Mesenchymal stem cell (in vitro differentiated cells and primary cell): ENCODE data around the gene KCTD12.

ENCODE experiments used
- DNase-seq: peaks from one replicate; pipeline ENCODE4 v3.0.0-alpha.2; 2013
- H2AFZ ChIP-seq: one replicate; pipeline ENCODE4 v1.6.1; 2013; ENCODE audit warnings: low read depth, mild to moderate bottlenecking, control low read depth, inconsistent platforms, low read length, moderate library complexity
- H2AK5ac ChIP-seq: 2 replicates; pipeline ENCODE4 v1.6.1; 2013; ENCODE audit warnings: low read length, moderate library complexity, mild to moderate bottlenecking, inconsistent platforms; ENCODE audit not compliant: severe bottlenecking
- H2BK120ac ChIP-seq: one replicate; pipeline ENCODE4 v1.6.1; 2013; ENCODE audit warnings: low read depth, mild to moderate bottlenecking, inconsistent platforms, low read length, moderate library complexity
- H2BK12ac ChIP-seq, 2 experiments: one replicate each; pipeline ENCODE4 v1.6.1; 2013; ENCODE audit warnings: inconsistent platforms in 2 of 2, low read length in 2 of 2, mild to moderate bottlenecking in 2 of 2, moderate library complexity in 2 of 2, control low read depth in 1 of 2
- H2BK15ac ChIP-seq: one replicate; pipeline ENCODE4 v1.6.1; 2013; ENCODE audit warnings: mild to moderate bottlenecking, low read depth, inconsistent platforms; ENCODE audit not compliant: poor library complexity, severe bottlenecking
- H2BK5ac ChIP-seq: 2 replicates; pipeline ENCODE4 v1.6.1; 2013; ENCODE audit warnings: low read depth, mild to moderate bottlenecking, low read length, control low read depth, inconsistent platforms; ENCODE audit not compliant: poor library complexity, severe bottlenecking
- H3K14ac ChIP-seq, 2 experiments: one replicate each; pipeline ENCODE4 v1.6.1; 2013; ENCODE audit warnings: inconsistent platforms in 2 of 2, low read length in 2 of 2, control low read depth in 1 of 2, mild to moderate bottlenecking in 1 of 2, moderate library complexity in 1 of 2
- H3K18ac ChIP-seq, 2 experiments: one replicate each; pipeline ENCODE4 v1.6.1; 2013; ENCODE audit warnings: inconsistent platforms in 2 of 2, low read length in 2 of 2, control low read depth in 1 of 2, low read depth in 1 of 2, mild to moderate bottlenecking in 1 of 2
- H3K23ac ChIP-seq, 2 experiments: one replicate each; pipeline ENCODE4 v1.6.1; 2013; ENCODE audit warnings: inconsistent platforms in 2 of 2, low read length in 2 of 2, mild to moderate bottlenecking in 2 of 2, moderate library complexity in 2 of 2, control low read depth in 1 of 2
- H3K27ac ChIP-seq: 2 replicates; pipeline ENCODE4 v1.5.1; 2013; ENCODE audit warnings: mild to moderate bottlenecking, moderate library complexity, low read length, control low read depth, inconsistent platforms; ENCODE audit not compliant: poor library complexity, severe bottlenecking
- H3K27me3 ChIP-seq, 2 experiments: 2 replicates each; pipeline versions ENCODE4 v1.6.1 to v1.7.0; 2013; ENCODE audit warnings: low read length in 2 of 2, mild to moderate bottlenecking in 2 of 2, moderate library complexity in 2 of 2, control low read depth in 1 of 2, inconsistent platforms in 1 of 2; ENCODE audit not compliant: control insufficient read depth in 1 of 2, insufficient read depth in 1 of 2
- H3K36me3 ChIP-seq, 2 experiments: 2 replicates each; pipeline versions ENCODE4 v1.6.1 to v1.7.0; 2013; ENCODE audit warnings: low read length in 2 of 2, control low read depth in 1 of 2, inconsistent platforms in 1 of 2, low read depth in 1 of 2, mild to moderate bottlenecking in 1 of 2; ENCODE audit not compliant: insufficient read depth in 2 of 2, control insufficient read depth in 1 of 2
- H3K4ac ChIP-seq, 2 experiments: one replicate each; pipeline ENCODE4 v1.6.1; 2013; ENCODE audit warnings: inconsistent platforms in 2 of 2, low read length in 2 of 2, mild to moderate bottlenecking in 2 of 2, moderate library complexity in 2 of 2, control low read depth in 1 of 2, low read depth in 1 of 2
- H3K4me1 ChIP-seq: 2 replicates; pipeline ENCODE4 v1.6.1; 2013; ENCODE audit warnings: low read depth, low read length, control low read depth; ENCODE audit not compliant: control insufficient read depth, insufficient read depth
- H3K4me2 ChIP-seq: 2 replicates; pipeline ENCODE4 v1.6.1; 2013; ENCODE audit warnings: low read length, mild to moderate bottlenecking, inconsistent platforms; ENCODE audit not compliant: poor library complexity, severe bottlenecking
- H3K4me3 ChIP-seq, 2 experiments: 2 replicates each; pipeline versions ENCODE4 v1.5.1 to v1.7.0; 2013; ENCODE audit warnings: low read length in 2 of 2, mild to moderate bottlenecking in 2 of 2, control low read depth in 1 of 2, low read depth in 1 of 2; ENCODE audit not compliant: insufficient read depth in 1 of 2
- H3K79me1 ChIP-seq: replicated peaks from 2 replicates; pipeline ENCODE4 v1.6.1; 2013; ENCODE audit warnings: mild to moderate bottlenecking, control low read depth, low read length, inconsistent platforms; ENCODE audit not compliant: poor library complexity, severe bottlenecking
- H3K9ac ChIP-seq: 2 replicates; pipeline ENCODE4 v1.7.0; 2013; ENCODE audit warnings: mild to moderate bottlenecking, low read length, moderate library complexity
- H3K9me3 ChIP-seq: 2 replicates; pipeline ENCODE4 v1.7.0; 2013; ENCODE audit warnings: mild to moderate bottlenecking, low read length; ENCODE audit not compliant: control insufficient read depth
- H4K8ac ChIP-seq: one replicate; pipeline ENCODE4 v1.6.1; 2013; ENCODE audit warnings: inconsistent platforms, mild to moderate bottlenecking, low read length, moderate library complexity
- H4K91ac ChIP-seq: one replicate; pipeline ENCODE4 v1.6.1; 2013; ENCODE audit warnings: mild to moderate bottlenecking, low read length, inconsistent platforms
- WGBS: methylation state at CpG from one replicate; pipeline ENCODE4 v1.1.7; 2013; ENCODE audit warnings: mixed read lengths; 5-methylcytosine and 5-hydroxymethylcytosine counted together

The KCTD12 gene

GRCh38 chr13:76864259-76864658 lies 21.9 kb downstream of the KCTD12 start:
- Histone ChIP-seq H3K18ac (no peak overlapping the region), H3K36me3 (no peaks in the 10 kb centered on the region), H3K4me2 (no peak overlapping the region), H2AK5ac (no peak overlapping the region), H3K4me1 (no peaks in the 10 kb centered on the region), H2AFZ (no peak overlapping the region), H2BK5ac (no peak overlapping the region), H3K27ac (no peak overlapping the region), H2BK15ac (no peak overlapping the region), H3K4ac (no peak overlapping the region), H3K27me3 (no peaks in the 10 kb centered on the region), H3K79me1 (no peaks in the 10 kb centered on the region), H4K8ac (no peak overlapping the region), H2BK120ac (no peak overlapping the region), H2BK12ac (no peak overlapping the region), H3K9me3 (no peaks in the 10 kb centered on the region), H3K23ac (no peak overlapping the region), H3K14ac (no peak overlapping the region), H3K4me3 (no peak overlapping the region), H3K9ac (no peak overlapping the region), H4K91ac (no peak overlapping the region)
- DNase-seq = no peak

DNA sequence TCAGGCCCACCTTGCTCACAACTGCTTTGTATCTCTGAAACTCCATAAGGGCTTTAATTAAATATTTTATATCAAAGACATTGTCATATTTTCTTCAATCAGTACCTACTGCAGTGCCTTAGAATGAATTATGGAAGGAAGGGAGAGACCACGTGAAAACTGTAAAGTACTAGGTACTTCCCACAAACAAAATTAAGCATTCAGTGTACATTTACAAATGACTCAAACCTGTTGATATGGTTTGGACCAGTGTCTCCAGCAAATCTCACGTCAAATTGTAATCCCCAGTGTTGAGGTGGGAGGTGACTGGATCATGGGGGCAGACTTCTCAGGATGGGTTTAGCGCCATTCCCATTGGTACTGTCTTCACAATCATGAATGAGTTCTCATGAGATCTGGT lies 23.2 kb downstream of the KCTD12 start:
- H3K4me3 ChIP-seq = no peak overlapping the region
- H2BK5ac ChIP-seq = no peak overlapping the region
- no peak overlapping the region for H3K4ac ChIP-seq
- no peak overlapping the region for H3K4me2 ChIP-seq
- no peaks in the 10 kb centered on the region for H3K4me1 ChIP-seq
- no peak overlapping the region for H2BK12ac ChIP-seq
- H3K79me1 ChIP-seq = no peaks in the 10 kb centered on the region
- H3K9ac ChIP-seq = no peak overlapping the region
- H3K9me3 ChIP-seq = no peaks in the 10 kb centered on the region
- no peak overlapping the region for H3K27ac ChIP-seq
- H3K27me3 ChIP-seq = no peaks in the 10 kb centered on the region
- H2AFZ ChIP-seq = no peak overlapping the region
- no peak overlapping the region for H3K14ac ChIP-seq
- no peak overlapping the region for H2AK5ac ChIP-seq
- no peak overlapping the region for H4K91ac ChIP-seq
- H2BK15ac ChIP-seq = no peak overlapping the region
- H4K8ac ChIP-seq = no peak overlapping the region
- no peak overlapping the region for H3K18ac ChIP-seq
- 96% methylated on average over 2 of the region's 3 CpGs for WGBS
- DNase-seq = no peak
- no peak overlapping the region for H3K23ac ChIP-seq
- no peaks in the 10 kb centered on the region for H3K36me3 ChIP-seq
- no peak overlapping the region for H2BK120ac ChIP-seq

GRCh38 chr13:76861859-76862258 lies 24.3 kb downstream of the KCTD12 start:
- no peak overlapping the region for H3K9ac ChIP-seq
- no peak overlapping the region for H4K8ac ChIP-seq
- no peak overlapping the region for H3K23ac ChIP-seq
- no peak overlapping the region for H2BK15ac ChIP-seq
- H3K79me1 ChIP-seq = no peaks in the 10 kb centered on the region
- no peak overlapping the region for H3K4me2 ChIP-seq
- DNase-seq = no peak
- no peak overlapping the region for H3K18ac ChIP-seq
- no peaks in the 10 kb centered on the region for H3K9me3 ChIP-seq
- no peak overlapping the region for H3K27ac ChIP-seq
- H3K14ac ChIP-seq = no peak overlapping the region
- H2AFZ ChIP-seq = no peak overlapping the region
- H3K4ac ChIP-seq = no peak overlapping the region
- no peaks in the 10 kb centered on the region for H3K4me1 ChIP-seq
- no peaks in the 10 kb centered on the region for H3K36me3 ChIP-seq
- H4K91ac ChIP-seq = no peak overlapping the region
- H2BK120ac ChIP-seq = no peak overlapping the region
- H2AK5ac ChIP-seq = no peak overlapping the region
- no peaks in the 10 kb centered on the region for H3K27me3 ChIP-seq
- 53% methylated on average over 3 of the region's 3 CpGs for WGBS
- H2BK12ac ChIP-seq = no peak overlapping the region
- no peak overlapping the region for H2BK5ac ChIP-seq
- no peak overlapping the region for H3K4me3 ChIP-seq

GRCh38 chr13:76860706-76861105 lies 25.5 kb downstream of the KCTD12 start:
- Histone ChIP-seq H3K36me3 (no peaks in the 10 kb centered on the region), H2AFZ (no peak overlapping the region), H3K27ac (no peak overlapping the region), H3K18ac (no peak overlapping the region), H2BK120ac (no peak overlapping the region), H2BK5ac (no peak overlapping the region), H3K79me1 (no peaks in the 10 kb centered on the region), H3K4me1 (no peaks in the 10 kb centered on the region), H3K23ac (no peak overlapping the region), H3K9ac (no peak overlapping the region), H3K4me2 (no peak overlapping the region), H2AK5ac (no peak overlapping the region), H3K4ac (no peak overlapping the region), H2BK12ac (no peak overlapping the region), H3K4me3 (no peak overlapping the region), H4K8ac (no peak overlapping the region), H3K14ac (no peak overlapping the region), H3K27me3 (no peaks in the 10 kb centered on the region), H3K9me3 (no peaks in the 10 kb centered on the region), H4K91ac (no peak overlapping the region), H2BK15ac (no peak overlapping the region)
- 100% methylated on average over 1 of the region's 2 CpGs for WGBS
- DNase-seq = no peak
